ENCODE data around the gene PSPC1.

Gene PSPC1

GRCh38 chr13:19673473-19674430 lies 109.0 kb downstream of the PSPC1 start:
- FAIRE-seq (no peak), DNase-seq (ENCODE audit: insufficient read length, low spot score) (no peak)
- no peak for TF ChIP-seq POLR2A (IDR thresholded peaks at IDR 0.05; ENCODE audit: low read depth, low read length)

GRCh38 chr13:19672990-19673389 lies 109.8 kb downstream of the PSPC1 start:
- no peak for FAIRE-seq
- no peak for DNase-seq (ENCODE audit: insufficient read length, low spot score)
- TF ChIP-seq POLR2A (IDR thresholded peaks at IDR 0.05; ENCODE audit: low read depth, low read length), result no peak

GRCh38 chr13:19670147-19670546 lies 112.6 kb downstream of the PSPC1 start:
- no peak for DNase-seq (ENCODE audit: insufficient read length, low spot score)
- TF ChIP-seq POLR2A (IDR thresholded peaks at IDR 0.05; ENCODE audit: low read depth, low read length), result no peak
- FAIRE-seq, result no peak

GRCh38 chr13:19668778-19669177 lies 114.0 kb downstream of the PSPC1 start:
- FAIRE-seq, result no peak
- no peak for DNase-seq (ENCODE audit: insufficient read length, low spot score)
- no peak for TF ChIP-seq POLR2A (IDR thresholded peaks at IDR 0.05; ENCODE audit: low read depth, low read length)

- DNase-seq (ENCODE audit: insufficient read length, low spot score) (no peak), FAIRE-seq (no peak)
- no peak for TF ChIP-seq POLR2A (IDR thresholded peaks at IDR 0.05; ENCODE audit: low read depth, low read length)
Measured at GRCh38 chr13:19665427-19665859, 117.3 kb downstream of the PSPC1 start.

GRCh38 chr13:19664481-19665230 lies 118.1 kb downstream of the PSPC1 start:
- no peak for DNase-seq (ENCODE audit: insufficient read length, low spot score)
- no peak for TF ChIP-seq POLR2A (IDR thresholded peaks at IDR 0.05; ENCODE audit: low read depth, low read length)
- no peak for FAIRE-seq

- TF ChIP-seq POLR2A (IDR thresholded peaks at IDR 0.05; ENCODE audit: low read depth, low read length), result no peak
- DNase-seq (ENCODE audit: insufficient read length, low spot score) (no peak), FAIRE-seq (no peak)
Measured at GRCh38 chr13:19663416-19663979, 119.2 kb downstream of the PSPC1 start.

- TF ChIP-seq POLR2A (IDR thresholded peaks at IDR 0.05; ENCODE audit: low read depth, low read length), result no peak
- DNase-seq (ENCODE audit: insufficient read length, low spot score) (no peak), FAIRE-seq (no peak)
Measured at GRCh38 chr13:19661561-19661960, 121.2 kb downstream of the PSPC1 start.

GRCh38 chr13:19661126-19661525 lies 121.6 kb downstream of the PSPC1 start:
- FAIRE-seq (no peak), DNase-seq (ENCODE audit: insufficient read length, low spot score) (no peak)
- TF ChIP-seq POLR2A (IDR thresholded peaks at IDR 0.05; ENCODE audit: low read depth, low read length), result no peak

GRCh38 chr13:19658831-19659230 lies 123.9 kb downstream of the PSPC1 start:
- FAIRE-seq, result no peak
- TF ChIP-seq POLR2A (IDR thresholded peaks at IDR 0.05; ENCODE audit: low read depth, low read length), result no peak
- no peak for DNase-seq (ENCODE audit: insufficient read length, low spot score)

GRCh38 chr13:19657872-19658591 lies 124.7 kb downstream of the PSPC1 start:
- no peak for TF ChIP-seq POLR2A (IDR thresholded peaks at IDR 0.05; ENCODE audit: low read depth, low read length)
- FAIRE-seq, result no peak
- DNase-seq (ENCODE audit: insufficient read length, low spot score), result no peak
